Natural killer cell treated with Interleukin-12 subunit alpha and Interleukin-12 subunit beta and Interleukin-15 and Interleukin-18, amount 100 ng/mL, for 72 hours (primary cell): ENCODE measurements around the gene FGFBP1. TPM values are rescaled to one million over a fixed set of nuclear protein-coding genes. Genes with fewer than 3 reads are reported as not detected.
"Not testable (repeated sequence)": the region's sequence is repeated elsewhere in the genome, so short reads cannot be mapped to it uniquely, and the experiment has no call there.

Experiments used
- ATAC-seq, 2 donors: fragments of 150-1000 bp; cut with Tn5 transposase in 1 of 2; sonication (Bioruptor Pico), chemical (Tn5 transposase) in 1 of 2; 2 replicates each; pipeline ENCODE4 v1.10.0; 2021
- DNase-seq: peaks from one replicate; pipeline ENCODE4 v3.0.0; 2022; ENCODE audit warnings: low spot score
- H3K27ac Mint-ChIP-seq, 2 donors: 1 replicate in 1 of 2; 2 replicates in 1 of 2; pipeline ENCODE4 v1.8.0; 2022; ENCODE audit warnings: mixed read lengths in 2 of 2, mild to moderate bottlenecking in 1 of 2, moderate library complexity in 1 of 2
- H3K27me3 Mint-ChIP-seq, 2 donors: 1 replicate in 1 of 2; 2 replicates in 1 of 2; pipeline ENCODE4 v1.8.0; 2022; ENCODE audit warnings: mixed read lengths in 2 of 2
- H3K36me3 Mint-ChIP-seq: one replicate; pipeline ENCODE4 v1.8.0; 2022; ENCODE audit warnings: mixed read lengths
- H3K4me1 Mint-ChIP-seq, 2 donors: 1 replicate in 1 of 2; 2 replicates in 1 of 2; pipeline ENCODE4 v1.8.0; 2022; ENCODE audit warnings: low read depth in 2 of 2, mixed read lengths in 2 of 2, mild to moderate bottlenecking in 1 of 2
- H3K4me3 Mint-ChIP-seq: one replicate; pipeline ENCODE4 v1.8.0; 2022; ENCODE audit warnings: mixed read lengths
- H3K9me3 Mint-ChIP-seq: 2 replicates; pipeline ENCODE4 v1.8.0; 2022; ENCODE audit warnings: mixed read lengths
- total RNA-seq, 2 donors: library from RNA; stranded (reverse); gene quantifications; one replicate each; pipeline ENCODE4 v1.2.3, GENCODE V29; 2022

FGFBP1 gene
- total RNA-seq, 2 donors from 2014 or later = not detected

DNA sequence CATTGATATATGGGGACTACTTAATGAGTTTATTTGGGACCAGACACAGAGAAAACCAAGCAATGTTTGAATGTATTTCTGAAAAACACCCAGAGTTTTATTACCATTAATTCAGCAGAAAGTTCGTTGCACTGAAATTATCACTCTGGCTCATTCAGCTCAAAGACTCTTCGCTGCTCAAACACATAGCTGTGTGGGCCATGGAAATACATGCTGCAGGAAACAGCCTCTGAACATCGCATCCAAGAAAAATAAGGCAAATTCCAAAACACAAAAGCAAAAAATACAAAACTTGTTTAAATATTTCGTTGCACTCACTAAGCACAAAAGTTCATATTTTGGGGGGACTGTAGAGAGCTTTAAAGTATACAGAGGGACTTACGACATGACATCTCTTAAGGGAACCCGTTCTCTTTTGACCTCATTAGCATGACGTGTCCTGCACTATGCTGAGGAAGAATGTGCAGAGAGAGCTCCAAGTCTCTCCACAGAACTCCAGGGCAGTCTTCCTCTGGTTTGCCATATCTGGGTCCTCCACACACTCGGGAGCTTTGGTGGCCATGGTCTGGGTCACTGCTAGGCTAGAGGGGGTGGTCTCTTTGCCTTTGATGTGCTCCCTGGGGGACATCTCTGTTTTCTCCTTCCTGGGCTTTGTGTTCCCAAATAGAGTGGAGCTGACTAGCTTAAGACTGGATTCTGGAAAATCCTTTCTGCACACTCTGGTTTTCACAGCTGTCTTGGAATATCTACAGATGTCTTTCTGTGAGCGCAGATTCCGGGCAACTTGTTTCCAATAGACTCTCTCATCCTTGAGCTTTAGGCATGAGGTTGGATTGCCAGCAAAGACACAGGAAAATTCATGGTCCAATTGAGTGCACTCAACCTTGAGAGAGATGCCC, 2.8 kb downstream of the FGFBP1 start:
- Mint-ChIP-seq H3K27ac (no peak overlapping the region), H3K36me3 (no peaks in the 10 kb centered on the region), H3K4me1 (peaks cover 0 to 3% of the 10 kb centered on the region in 2 donors), H3K9me3 (no peaks in the 10 kb centered on the region), H3K4me3 (no peak overlapping the region), H3K27me3 (peaks cover 13 to 23% of the 10 kb centered on the region in 2 donors)
- ATAC-seq (no peak), DNase-seq (no peak)

DNA sequence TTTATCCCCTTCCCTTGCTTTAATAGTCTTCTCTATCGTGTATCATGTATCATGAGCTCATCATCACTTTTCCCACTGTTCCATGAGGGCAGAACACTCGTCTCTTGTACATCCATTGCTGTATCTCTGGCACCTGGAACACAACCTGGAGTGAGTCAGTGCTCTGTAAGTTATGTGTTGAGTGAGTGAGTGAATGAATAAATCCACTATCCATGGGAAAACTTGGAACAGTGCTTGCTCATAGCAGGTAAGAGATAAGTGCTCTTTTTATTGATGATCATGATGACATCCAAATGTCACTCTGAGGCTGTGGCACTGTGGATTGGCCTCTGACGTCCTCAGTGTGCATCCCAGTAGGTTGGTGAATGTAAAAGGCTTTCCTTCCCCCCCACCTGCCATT, 4.3 kb downstream of the FGFBP1 start:
- H3K36me3 Mint-ChIP-seq = no peaks in the 10 kb centered on the region
- peaks cover 10 to 15% of the 10 kb centered on the region in 2 donors for H3K27me3 Mint-ChIP-seq
- H3K4me3 Mint-ChIP-seq = no peak overlapping the region
- no peak for ATAC-seq
- no peak for DNase-seq
- no peaks in the 10 kb centered on the region for H3K9me3 Mint-ChIP-seq
- H3K4me1 Mint-ChIP-seq = peaks cover 0 to 11% of the 10 kb centered on the region in 2 donors
- no peak overlapping the region for H3K27ac Mint-ChIP-seq

DNA sequence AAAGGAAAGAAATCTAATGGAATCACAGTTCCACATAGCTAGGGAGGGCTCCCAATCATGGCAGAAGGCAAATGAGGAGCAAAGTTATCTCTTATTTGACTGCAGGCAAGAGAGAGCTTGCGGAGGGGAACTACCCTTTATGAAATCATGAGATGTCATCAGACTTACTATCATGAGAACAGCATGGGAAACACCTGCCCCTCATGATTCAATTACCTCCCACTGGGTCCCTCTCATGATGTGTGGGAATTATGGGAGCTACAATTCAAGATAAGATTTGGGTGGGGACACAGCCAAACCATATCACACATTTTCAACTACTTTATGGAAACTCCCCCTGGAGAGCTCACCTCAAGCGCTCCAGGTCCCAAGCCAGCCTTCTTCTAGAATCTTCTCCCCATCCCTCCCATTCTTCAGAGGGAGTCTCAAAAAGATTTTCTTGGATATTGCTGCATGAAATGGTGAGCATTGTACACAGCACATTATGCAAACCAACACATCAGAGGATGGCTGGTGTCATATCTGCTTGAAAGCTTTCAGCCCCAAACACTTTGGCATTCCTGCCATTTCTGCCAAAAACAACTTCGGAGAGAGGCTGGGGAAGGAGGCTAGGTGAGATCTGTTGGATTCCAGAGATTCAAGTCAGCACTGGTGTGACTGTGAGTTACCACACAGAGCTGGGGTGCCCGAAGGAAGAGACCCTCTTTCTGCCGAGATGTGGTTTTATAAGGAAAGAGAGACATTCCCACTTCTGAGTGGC, 6.9 kb downstream of the FGFBP1 start:
- Mint-ChIP-seq H3K27me3 (peaks cover 10 to 15% of the 10 kb centered on the region in 2 donors), H3K4me3 (no peak overlapping the region), H3K36me3 (no peaks in the 10 kb centered on the region), H3K9me3 (no peaks in the 10 kb centered on the region), H3K27ac (peak overlapping the region in 1 of 2 donors; percentile 10), H3K4me1 (peaks cover 0 to 16% of the 10 kb centered on the region in 2 donors)
- DNase-seq = no peak
- no peak for ATAC-seq

DNA sequence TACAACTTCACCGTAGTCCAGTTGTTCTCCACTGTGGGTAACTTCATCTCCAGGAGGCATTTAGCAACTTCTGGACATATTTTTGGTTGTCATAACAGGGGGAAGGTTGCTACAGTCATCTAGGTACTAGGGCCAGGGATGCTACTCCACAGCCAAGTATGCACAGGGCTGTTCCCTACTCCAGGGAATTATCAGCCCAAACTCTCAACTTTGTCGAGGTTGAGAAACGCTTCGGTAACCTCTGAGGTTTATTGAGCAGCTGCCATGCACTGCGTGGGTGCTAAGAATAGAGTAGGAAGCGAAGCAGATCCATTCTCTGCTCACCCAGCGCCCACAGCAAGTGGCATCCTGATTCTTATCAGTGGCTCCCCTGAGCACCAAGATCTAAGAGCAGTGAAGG, 8.2 kb downstream of the FGFBP1 start:
- no peak overlapping the region for H3K4me3 Mint-ChIP-seq
- peaks cover 10 to 15% of the 10 kb centered on the region in 2 donors for H3K27me3 Mint-ChIP-seq
- H3K27ac Mint-ChIP-seq = no peak overlapping the region
- no peaks in the 10 kb centered on the region for H3K9me3 Mint-ChIP-seq
- DNase-seq (no peak), ATAC-seq (peak in 1 of 2 donors; percentile 25)
- peaks cover 0 to 16% of the 10 kb centered on the region in 2 donors for H3K4me1 Mint-ChIP-seq
- no peaks in the 10 kb centered on the region for H3K36me3 Mint-ChIP-seq

DNA sequence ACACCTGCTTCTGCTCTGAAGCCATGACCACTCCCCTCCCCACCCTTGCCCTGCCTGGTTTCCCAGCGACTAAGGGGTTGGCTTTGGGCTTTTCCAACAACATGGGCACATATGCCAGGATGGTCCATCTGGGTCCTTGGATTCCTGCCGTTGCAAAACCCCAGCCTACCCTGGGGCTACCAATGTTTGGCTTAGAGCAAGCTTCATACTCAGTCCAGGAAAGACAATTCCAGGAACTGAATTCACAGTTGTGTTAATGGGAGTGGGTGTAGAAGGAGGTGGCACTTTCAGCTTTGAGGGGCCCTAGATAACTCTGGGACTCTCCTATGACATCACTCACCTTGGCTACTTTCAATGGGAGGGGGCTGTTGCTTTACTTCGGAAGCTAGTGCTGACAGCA, 9.0 kb downstream of the FGFBP1 start:
- no peaks in the 10 kb centered on the region for H3K9me3 Mint-ChIP-seq
- H3K27me3 Mint-ChIP-seq = peaks cover 8 to 12% of the 10 kb centered on the region in 2 donors
- H3K27ac Mint-ChIP-seq = no peak overlapping the region
- peaks cover 0 to 16% of the 10 kb centered on the region in 2 donors for H3K4me1 Mint-ChIP-seq
- H3K36me3 Mint-ChIP-seq = no peaks in the 10 kb centered on the region
- no peak overlapping the region for H3K4me3 Mint-ChIP-seq
- ATAC-seq = peak in 1 of 2 donors; percentile 24
- no peak for DNase-seq

DNA sequence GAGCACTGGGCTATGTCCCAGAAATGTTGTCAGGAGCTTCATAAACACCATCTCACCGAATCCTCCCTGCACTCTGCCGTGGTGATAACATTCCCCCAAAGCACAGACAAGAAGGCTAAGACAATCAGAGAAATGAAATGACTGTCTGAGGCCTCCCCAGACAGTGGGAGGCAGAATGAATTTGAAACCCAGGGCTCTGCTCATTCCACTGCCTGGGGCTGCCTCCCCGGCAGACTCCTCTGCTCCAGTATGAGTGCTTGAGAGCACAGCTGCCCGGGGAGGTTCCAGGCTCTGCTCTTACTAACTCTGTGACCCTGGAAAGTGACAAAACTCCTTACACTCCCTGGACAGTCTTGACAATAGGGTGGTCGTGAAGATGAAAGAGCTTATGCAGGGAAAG, 9.7 kb downstream of the FGFBP1 start:
- Mint-ChIP-seq H3K9me3 (no peaks in the 10 kb centered on the region), H3K36me3 (no peaks in the 10 kb centered on the region), H3K27ac (peak overlapping the region in 1 of 2 donors; percentile 51), H3K4me1 (peaks cover 0 to 16% of the 10 kb centered on the region in 2 donors), H3K27me3 (peaks cover 10 to 14% of the 10 kb centered on the region in 2 donors), H3K4me3 (no peak overlapping the region)
- DNase-seq (no peak), ATAC-seq (peak in 1 of 2 donors; percentile 9)

DNA sequence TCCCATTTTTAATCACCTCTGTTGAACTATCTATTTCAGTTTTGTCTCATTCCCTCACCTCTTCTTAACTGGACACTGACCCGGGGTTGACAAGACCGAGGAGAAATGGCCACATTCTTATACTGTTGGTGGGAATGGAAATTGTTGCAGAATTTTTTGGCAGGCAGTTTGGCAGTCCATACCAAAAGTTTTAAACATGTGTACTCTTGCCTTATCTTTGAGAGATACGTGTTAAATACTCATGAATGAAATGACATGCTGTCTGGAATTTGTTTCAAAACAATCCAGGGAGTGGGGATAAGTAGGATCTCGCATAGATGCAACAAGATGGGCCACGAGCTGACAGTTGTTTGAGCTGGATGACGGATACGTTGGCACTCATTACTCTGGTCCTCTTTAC, 12.1 kb downstream of the FGFBP1 start:
- peaks cover 14 to 16% of the 10 kb centered on the region in 2 donors for H3K27me3 Mint-ChIP-seq
- H3K4me3 Mint-ChIP-seq = no peak overlapping the region
- H3K36me3 Mint-ChIP-seq = no peaks in the 10 kb centered on the region
- no peak for DNase-seq
- no peak overlapping the region for H3K27ac Mint-ChIP-seq
- H3K9me3 Mint-ChIP-seq = no peaks in the 10 kb centered on the region
- no peak for ATAC-seq
- peaks cover 0 to 16% of the 10 kb centered on the region in 2 donors for H3K4me1 Mint-ChIP-seq

DNA sequence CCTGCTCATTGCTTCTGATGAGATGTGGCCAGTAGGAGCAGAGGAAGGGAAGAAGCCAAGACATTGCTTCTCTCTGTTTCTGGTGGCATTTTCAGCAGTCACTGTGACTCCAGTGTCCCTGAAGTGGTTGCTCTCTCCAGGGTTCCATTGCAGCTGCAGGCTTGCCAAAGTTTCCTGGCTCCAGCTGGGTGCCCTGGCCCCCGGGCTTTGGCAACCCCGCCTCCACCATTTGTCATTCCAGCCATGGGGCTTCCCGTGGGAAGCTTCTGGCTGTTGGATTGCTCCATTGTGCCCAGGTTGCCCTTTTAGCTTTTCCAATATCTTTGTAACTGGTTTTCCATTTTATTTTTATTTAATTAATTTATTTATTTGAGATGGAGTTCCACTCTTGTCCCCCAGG, 12.7 kb downstream of the FGFBP1 start:
- DNase-seq (no peak), ATAC-seq (no peak)
- H3K4me3 Mint-ChIP-seq = no peak overlapping the region
- no peaks in the 10 kb centered on the region for H3K9me3 Mint-ChIP-seq
- H3K4me1 Mint-ChIP-seq = peaks cover 0 to 13% of the 10 kb centered on the region in 2 donors
- peaks cover 8 to 14% of the 10 kb centered on the region in 2 donors for H3K27me3 Mint-ChIP-seq
- H3K27ac Mint-ChIP-seq = no peak overlapping the region
- H3K36me3 Mint-ChIP-seq = no peaks in the 10 kb centered on the region

DNA sequence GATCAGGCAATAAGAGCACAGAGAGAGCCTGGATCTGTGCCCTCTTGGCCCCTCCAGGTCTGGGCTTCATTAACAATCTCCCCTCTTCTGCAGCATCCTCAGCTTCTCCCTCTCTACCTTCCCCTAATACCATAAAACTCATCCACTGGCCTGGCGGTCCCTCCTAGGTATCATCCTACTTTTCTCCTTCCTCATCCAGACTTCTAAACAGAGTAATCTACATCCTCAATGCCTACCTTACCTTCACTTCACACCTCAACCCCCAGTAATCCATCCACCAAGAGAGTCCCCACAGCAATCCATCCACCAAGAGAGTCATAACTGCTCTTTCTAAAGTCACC, 17.0 kb downstream of the FGFBP1 start:
- H3K27ac Mint-ChIP-seq = no peak overlapping the region
- ATAC-seq (no peak), DNase-seq (no peak)
- H3K9me3 Mint-ChIP-seq = no peaks in the 10 kb centered on the region
- no peaks in the 10 kb centered on the region for H3K4me1 Mint-ChIP-seq
- H3K36me3 Mint-ChIP-seq = no peaks in the 10 kb centered on the region
- no peak overlapping the region for H3K4me3 Mint-ChIP-seq
- H3K27me3 Mint-ChIP-seq = peaks cover 18 to 25% of the 10 kb centered on the region in 2 donors

DNA sequence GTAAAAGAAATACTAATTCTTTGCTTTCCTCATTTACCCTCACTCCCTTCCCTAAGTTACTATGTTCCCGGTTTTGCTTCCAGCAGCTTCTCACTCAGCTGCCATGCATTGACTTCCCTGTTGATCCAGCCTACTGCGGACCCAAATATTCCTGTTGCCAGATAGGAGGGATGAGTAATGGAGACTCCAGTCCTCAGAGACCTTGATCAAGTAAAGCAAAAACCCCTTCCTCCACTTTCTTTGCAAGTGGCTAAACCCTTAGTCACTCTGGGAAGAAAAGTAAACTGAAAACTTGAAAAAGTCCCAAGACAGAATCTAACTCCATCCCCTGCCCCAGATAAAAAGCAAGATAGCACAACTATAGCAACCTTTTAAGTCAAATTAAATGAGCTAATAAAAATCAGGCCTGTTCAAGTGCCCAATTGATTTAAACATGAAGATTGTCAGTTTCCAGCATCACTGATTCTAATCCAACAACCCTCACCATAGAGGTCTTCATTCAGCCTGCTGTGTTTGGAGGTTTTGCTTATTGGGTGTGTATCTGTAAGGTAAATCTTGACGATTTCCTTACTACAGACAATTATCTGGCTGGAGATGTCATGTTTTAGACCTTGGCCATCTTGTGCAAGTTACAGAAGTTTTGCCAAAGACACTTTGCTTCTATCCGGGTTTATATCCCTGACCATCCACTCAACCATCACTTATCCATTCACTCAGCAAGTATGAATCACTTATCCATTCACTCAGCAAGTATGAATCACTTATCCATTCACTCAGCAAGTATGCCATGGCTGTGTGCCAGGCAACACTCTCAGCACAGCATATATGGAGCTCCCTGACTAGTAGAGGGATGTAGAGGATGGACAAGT, 17.6 kb downstream of the FGFBP1 start:
- Mint-ChIP-seq H3K36me3 (no peaks in the 10 kb centered on the region), H3K27ac (no peak overlapping the region), H3K4me1 (no peaks in the 10 kb centered on the region), H3K27me3 (peaks cover 18 to 25% of the 10 kb centered on the region in 2 donors), H3K4me3 (no peak overlapping the region), H3K9me3 (no peaks in the 10 kb centered on the region)
- ATAC-seq = no peak
- DNase-seq = no peak

DNA sequence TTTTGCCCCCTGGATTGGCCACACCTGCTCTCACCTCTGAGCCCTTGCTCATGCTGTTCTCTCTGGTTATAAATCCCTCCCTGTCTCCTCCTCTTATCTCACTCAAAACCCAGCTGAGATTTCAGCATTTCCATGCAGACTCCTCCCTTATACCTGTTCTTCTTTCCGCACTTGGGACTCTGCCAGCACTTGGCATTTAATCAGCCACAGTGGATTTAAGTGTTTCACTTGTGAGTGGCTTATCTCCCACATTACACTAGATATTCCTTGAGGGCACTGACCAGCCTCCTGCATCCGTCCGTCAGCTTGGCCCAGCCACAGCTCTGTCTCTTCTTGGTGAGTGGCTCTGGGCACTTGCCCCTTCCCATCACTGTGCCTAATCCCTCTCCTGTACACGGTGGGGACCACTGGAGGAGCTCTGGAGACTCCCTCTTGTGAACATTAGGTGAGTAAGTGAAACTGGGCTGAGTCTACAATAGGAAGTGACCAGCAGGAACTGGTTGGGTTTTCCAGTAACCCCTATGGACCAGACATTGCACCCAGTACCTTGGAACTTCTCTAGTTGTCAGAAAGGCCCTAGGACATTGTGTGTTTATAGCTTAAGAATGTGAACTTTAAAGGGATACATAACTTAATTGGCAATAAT, 19.9 kb downstream of the FGFBP1 start:
- peaks cover 10 to 20% of the 10 kb centered on the region in 2 donors for H3K27me3 Mint-ChIP-seq
- H3K9me3 Mint-ChIP-seq = no peaks in the 10 kb centered on the region
- no peak for DNase-seq
- no peak for ATAC-seq
- H3K36me3 Mint-ChIP-seq = no peaks in the 10 kb centered on the region
- no peak overlapping the region for H3K4me3 Mint-ChIP-seq
- H3K4me1 Mint-ChIP-seq = peaks cover 11 to 15% of the 10 kb centered on the region in 2 donors
- H3K27ac Mint-ChIP-seq = no peak overlapping the region

DNA sequence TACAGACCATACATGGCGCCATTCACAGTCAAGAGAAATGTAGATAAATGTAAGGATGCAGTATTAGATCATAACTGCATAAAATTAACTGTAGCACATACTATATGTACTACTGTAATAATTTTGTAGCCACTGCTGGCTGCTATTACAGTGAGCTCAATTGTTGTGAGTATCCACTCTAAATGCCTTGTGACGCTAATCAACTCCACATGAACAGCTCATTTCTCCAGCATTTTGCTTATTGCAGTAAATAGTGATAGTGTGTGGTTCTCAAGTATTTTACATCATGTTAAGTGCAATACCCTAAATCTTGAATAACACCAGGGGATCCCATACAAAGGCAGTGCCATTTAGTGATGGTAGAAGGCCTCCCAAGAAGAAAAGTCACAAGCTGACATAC, 21.2 kb downstream of the FGFBP1 start:
- Mint-ChIP-seq H3K36me3 (no peaks in the 10 kb centered on the region), H3K4me3 (no peak overlapping the region), H3K27me3 (peaks cover 10 to 17% of the 10 kb centered on the region in 2 donors), H3K4me1 (peaks cover 14 to 23% of the 10 kb centered on the region in 2 donors), H3K27ac (no peak overlapping the region), H3K9me3 (no peaks in the 10 kb centered on the region)
- no peak for ATAC-seq
- DNase-seq = no peak

DNA sequence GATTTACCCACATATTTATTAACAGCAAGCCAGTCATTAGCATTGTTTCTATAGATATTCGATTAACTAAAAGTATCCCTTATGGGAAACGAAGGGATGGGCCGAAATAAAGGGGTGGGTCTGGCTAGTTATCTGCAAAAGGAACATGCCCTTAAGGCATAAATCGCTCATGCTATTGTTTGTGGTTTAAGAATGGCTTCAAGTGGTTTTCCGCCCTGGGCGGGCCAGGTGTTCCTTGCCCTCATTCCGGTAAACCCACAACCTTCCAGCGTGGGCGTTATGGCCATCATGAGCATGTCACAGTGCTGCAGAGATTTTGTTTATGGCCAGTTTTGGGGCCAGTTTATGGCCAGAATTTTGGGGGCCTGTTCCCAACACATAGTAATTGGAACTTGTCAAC, 22.2 kb downstream of the FGFBP1 start:
- Mint-ChIP-seq H3K4me1 (peaks cover 21 to 30% of the 10 kb centered on the region in 2 donors), H3K27me3 (peaks cover 10 to 12% of the 10 kb centered on the region in 2 donors)
- not testable (repeated sequence) for ATAC-seq, DNase-seq, H3K4me3 Mint-ChIP-seq, H3K27ac Mint-ChIP-seq, H3K36me3 Mint-ChIP-seq, H3K9me3 Mint-ChIP-seq
